ENCODE data around the gene RIPOR3. TPM values are rescaled to one million over a fixed set of nuclear protein-coding genes. Genes with fewer than 3 reads are reported as not detected.

RIPOR3 gene
- total and polyA plus RNA-seq, 9 of the 15 experiments (the other 6 are each of a cell fraction or from before 2014, with no cell fraction given), result 3.3 to 62.7 (median 21.4) TPM

GRCh38 chr20:50690650-50691572 is at the start of gene RIPOR3 (continued):
- TF ChIP-seq, protein P1, sequence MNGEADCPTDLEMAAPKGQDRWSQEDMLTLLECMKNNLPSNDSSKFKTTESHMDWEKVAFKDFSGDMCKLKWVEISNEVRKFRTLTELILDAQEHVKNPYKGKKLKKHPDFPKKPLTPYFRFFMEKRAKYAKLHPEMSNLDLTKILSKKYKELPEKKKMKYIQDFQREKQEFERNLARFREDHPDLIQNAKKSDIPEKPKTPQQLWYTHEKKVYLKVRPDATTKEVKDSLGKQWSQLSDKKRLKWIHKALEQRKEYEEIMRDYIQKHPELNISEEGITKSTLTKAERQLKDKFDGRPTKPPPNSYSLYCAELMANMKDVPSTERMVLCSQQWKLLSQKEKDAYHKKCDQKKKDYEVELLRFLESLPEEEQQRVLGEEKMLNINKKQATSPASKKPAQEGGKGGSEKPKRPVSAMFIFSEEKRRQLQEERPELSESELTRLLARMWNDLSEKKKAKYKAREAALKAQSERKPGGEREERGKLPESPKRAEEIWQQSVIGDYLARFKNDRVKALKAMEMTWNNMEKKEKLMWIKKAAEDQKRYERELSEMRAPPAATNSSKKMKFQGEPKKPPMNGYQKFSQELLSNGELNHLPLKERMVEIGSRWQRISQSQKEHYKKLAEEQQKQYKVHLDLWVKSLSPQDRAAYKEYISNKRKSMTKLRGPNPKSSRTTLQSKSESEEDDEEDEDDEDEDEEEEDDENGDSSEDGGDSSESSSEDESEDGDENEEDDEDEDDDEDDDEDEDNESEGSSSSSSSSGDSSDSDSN (IDR thresholded peaks at IDR 0.05; ENCODE audit: borderline replicate concordance in 1 of 2, low read depth in 2 of 2, low read length in 2 of 2), result peak in 1 of 2 experiments; percentile 82; a peak in 1 of 4 replicates
- TF ChIP-seq BRD4 (IDR thresholded peaks at IDR 0.05), result no peak
- no peak for TF ChIP-seq ZNF785 (CRISPR knock-in tag; IDR thresholded peaks at IDR 0.05)
- TF ChIP-seq L3MBTL2 (IDR thresholded peaks at IDR 0.05), result peak; percentile 85
- no peak for TF ChIP-seq PHF21A (IDR thresholded peaks at IDR 0.05; ENCODE audit: borderline replicate concordance, low read depth)
- TF ChIP-seq ZNF175 (CRISPR knock-in tag; IDR thresholded peaks at IDR 0.05; ENCODE audit: low read depth), result peak; percentile 85
- TF ChIP-seq KDM5B (IDR thresholded peaks at IDR 0.05; ENCODE audit: insufficient replicate concordance, low read depth, low read length), result peak; percentile 58
- peak; percentile 50 for TF ChIP-seq ZNF316 (IDR thresholded peaks at IDR 0.05)
- TF ChIP-seq SRSF9 (IDR thresholded peaks at IDR 0.05; ENCODE audit: borderline replicate concordance, low read depth, low read length), result no peak
- peak; percentile 22; the same call in 1 of the 2 replicates for TF ChIP-seq ZKSCAN1 (IDR thresholded peaks at IDR 0.05; ENCODE audit: low read depth, low read length)
- peak; percentile 83 for TF ChIP-seq MYNN (IDR thresholded peaks at IDR 0.05)
- no peak for TF ChIP-seq MYNN (CRISPR knock-in tag; IDR thresholded peaks at IDR 0.05)
- peak; percentile 60; the same call in 1 of the 2 replicates for TF ChIP-seq MEF2A (IDR thresholded peaks at IDR 0.05; ENCODE audit: control insufficient read depth, low read depth, low read length)
- no peak for TF ChIP-seq ZNF655 (CRISPR knock-in tag; IDR thresholded peaks at IDR 0.05)
- 0 out of 2 replicates have a peak, but pooled peaks have one; percentile 65 for TF ChIP-seq ZBED1 (IDR thresholded peaks at IDR 0.05)
- TF ChIP-seq TAF15 (IDR thresholded peaks at IDR 0.05; ENCODE audit: low read depth, low read length), result no peak
- TF ChIP-seq, protein P2, sequence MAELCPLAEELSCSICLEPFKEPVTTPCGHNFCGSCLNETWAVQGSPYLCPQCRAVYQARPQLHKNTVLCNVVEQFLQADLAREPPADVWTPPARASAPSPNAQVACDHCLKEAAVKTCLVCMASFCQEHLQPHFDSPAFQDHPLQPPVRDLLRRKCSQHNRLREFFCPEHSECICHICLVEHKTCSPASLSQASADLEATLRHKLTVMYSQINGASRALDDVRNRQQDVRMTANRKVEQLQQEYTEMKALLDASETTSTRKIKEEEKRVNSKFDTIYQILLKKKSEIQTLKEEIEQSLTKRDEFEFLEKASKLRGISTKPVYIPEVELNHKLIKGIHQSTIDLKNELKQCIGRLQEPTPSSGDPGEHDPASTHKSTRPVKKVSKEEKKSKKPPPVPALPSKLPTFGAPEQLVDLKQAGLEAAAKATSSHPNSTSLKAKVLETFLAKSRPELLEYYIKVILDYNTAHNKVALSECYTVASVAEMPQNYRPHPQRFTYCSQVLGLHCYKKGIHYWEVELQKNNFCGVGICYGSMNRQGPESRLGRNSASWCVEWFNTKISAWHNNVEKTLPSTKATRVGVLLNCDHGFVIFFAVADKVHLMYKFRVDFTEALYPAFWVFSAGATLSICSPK (IDR thresholded peaks at IDR 0.05; ENCODE audit: borderline replicate concordance), result no peak
- TF ChIP-seq ZNF197 (CRISPR knock-in tag; IDR thresholded peaks at IDR 0.05; ENCODE audit: low read depth), result peak; percentile 68; the same call in 1 of the 2 replicates
- TF ChIP-seq SMARCE1 (IDR thresholded peaks at IDR 0.05), result peak; percentile 89
- TF ChIP-seq ZNF766 (CRISPR knock-in tag; conservative IDR thresholded peaks at IDR 0.05), result peak; percentile 77; the same call in 1 of the 2 replicates
- TF ChIP-seq GABPA (tag; conservative IDR thresholded peaks at IDR 0.05; ENCODE audit: low read depth), result peak; percentile 56; the same call in 1 of the 2 replicates
- peak; percentile 89 for TF ChIP-seq SOX6 (IDR thresholded peaks at IDR 0.05)
- TF ChIP-seq ZNF583 (CRISPR knock-in tag; IDR thresholded peaks at IDR 0.05), result peak; percentile 33; the same call in 1 of the 2 replicates

All from K562 (cell line).